AG09309 (cell line): Measurements from ENCODE around the gene FRS2.

Source experiments
- DNase-seq: peaks from one replicate; pipeline ENCODE4 v3.0.0-alpha.2; 2010; ENCODE audit warnings: low read depth
- H3K4me3 ChIP-seq: 2 replicates; pipeline ENCODE4 v1.5.1; 2011; ENCODE audit warnings: mild to moderate bottlenecking, low read depth, low read length, moderate library complexity; ENCODE audit not compliant: control insufficient read depth
- CTCF ChIP-seq: IDR thresholded peaks from 2 replicates; pipeline ENCODE4 v1.5.1; 2011; ENCODE audit warnings: mild to moderate bottlenecking, low read depth, low read length, inconsistent platforms; ENCODE audit not compliant: insufficient read depth, control insufficient read depth; ENCODE audit errors: missing control alignments

Gene FRS2

GRCh38 chr12:69575346-69575745, 105.2 kb downstream of the FRS2 start:
- no peak for DNase-seq
- H3K4me3 ChIP-seq, result no peak overlapping the region
- TF ChIP-seq CTCF, result no peak

GRCh38 chr12:69578283-69578682, 108.1 kb downstream of the FRS2 start:
- no peak for DNase-seq
- no peak for TF ChIP-seq CTCF
- no peak overlapping the region for H3K4me3 ChIP-seq

- TF ChIP-seq CTCF, result no peak
- H3K4me3 ChIP-seq, result no peak overlapping the region
- no peak for DNase-seq
Measured at GRCh38 chr12:69579029-69579428, 108.8 kb downstream of the FRS2 start.

GRCh38 chr12:69580074-69580473, 109.9 kb downstream of the FRS2 start:
- no peak for TF ChIP-seq CTCF
- no peak for DNase-seq
- H3K4me3 ChIP-seq, result no peak overlapping the region

- TF ChIP-seq CTCF, result peak; percentile 4
- no peak for DNase-seq
- no peak overlapping the region for H3K4me3 ChIP-seq
Measured at GRCh38 chr12:69583203-69583602, 113.0 kb downstream of the FRS2 start.

GRCh38 chr12:69585189-69586062, 115.2 kb downstream of the FRS2 start, which contains the start of gene CCT2:
CCT2 (plus strand) TSS chr12:69585459; CDS start chr12:69585522, 63 bp downstream.
- TF ChIP-seq CTCF, result peak; percentile 48
- DNase-seq, result peak; percentile 64
- H3K4me3 ChIP-seq, result peak within 1 kb of the TSS; percentile 92
